ENCODE results near the gene LRRC74A.
"Not testable (repeated sequence)": the region's sequence is repeated elsewhere in the genome, so short reads cannot be mapped to it uniquely, and the experiment has no call there.

Gene LRRC74A

DNA sequence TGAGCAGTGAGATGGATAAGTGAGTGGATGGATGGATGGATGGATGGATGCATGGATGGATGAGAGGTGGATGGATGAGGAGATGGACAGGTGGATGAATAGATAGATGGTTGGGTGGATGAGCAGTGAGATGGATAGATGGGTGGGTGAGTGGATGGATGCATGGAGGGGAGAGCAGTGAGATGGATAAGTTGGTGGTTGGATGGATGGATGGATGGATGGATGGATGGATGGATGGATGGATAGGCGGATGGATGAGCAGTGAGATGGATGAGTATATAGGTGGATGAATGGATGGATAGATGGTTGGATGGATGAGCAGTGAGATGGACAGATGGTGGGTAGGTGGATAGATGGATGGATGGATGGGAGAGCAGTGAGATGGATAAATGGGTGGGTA is 30.6 kb downstream of the LRRC74A start:
- DNase-seq: no peak

GRCh38 chr14:76861574-76862255 is 35.5 kb downstream of the LRRC74A start:
- no peak for DNase-seq

- no peak for DNase-seq
Observed at GRCh38 chr14:76862546-76863282, 36.5 kb downstream of the LRRC74A start.

DNA sequence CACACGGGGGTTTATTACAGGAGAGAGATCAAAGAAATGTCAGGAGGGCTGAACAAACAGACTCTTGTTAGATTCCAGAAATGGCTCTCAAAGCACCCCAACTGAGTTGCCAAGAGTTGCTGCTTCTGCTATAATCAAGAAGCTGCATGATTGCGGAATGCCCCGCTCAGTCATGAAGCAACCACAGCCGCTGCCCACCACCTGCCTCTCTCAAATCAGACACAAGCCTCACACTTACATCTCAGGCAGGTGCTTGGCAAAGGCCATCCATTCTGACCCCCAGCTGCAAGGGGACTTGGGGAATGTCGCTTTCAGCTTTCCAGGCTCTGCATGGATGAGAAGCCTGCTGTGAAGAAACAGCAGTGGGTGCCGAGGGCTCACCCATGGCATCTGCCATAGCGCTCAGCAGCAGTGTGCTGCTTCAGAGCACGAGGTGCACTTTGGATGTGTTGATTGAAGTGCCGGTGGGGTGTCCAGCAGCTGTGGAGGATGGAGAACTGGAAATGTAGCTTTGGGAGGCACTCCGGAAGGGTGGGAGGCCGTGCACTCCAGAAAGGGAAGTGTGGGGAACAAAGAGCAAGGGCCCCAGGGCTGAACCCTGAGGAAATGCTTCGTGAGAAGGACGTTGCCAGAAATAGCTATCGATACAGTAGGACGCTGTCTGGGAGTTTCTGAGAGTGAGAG is 37.7 kb downstream of the LRRC74A start:
- DNase-seq: no peak

- no peak for DNase-seq
Observed at GRCh38 chr14:76866456-76866855, 40.2 kb downstream of the LRRC74A start.

DNA sequence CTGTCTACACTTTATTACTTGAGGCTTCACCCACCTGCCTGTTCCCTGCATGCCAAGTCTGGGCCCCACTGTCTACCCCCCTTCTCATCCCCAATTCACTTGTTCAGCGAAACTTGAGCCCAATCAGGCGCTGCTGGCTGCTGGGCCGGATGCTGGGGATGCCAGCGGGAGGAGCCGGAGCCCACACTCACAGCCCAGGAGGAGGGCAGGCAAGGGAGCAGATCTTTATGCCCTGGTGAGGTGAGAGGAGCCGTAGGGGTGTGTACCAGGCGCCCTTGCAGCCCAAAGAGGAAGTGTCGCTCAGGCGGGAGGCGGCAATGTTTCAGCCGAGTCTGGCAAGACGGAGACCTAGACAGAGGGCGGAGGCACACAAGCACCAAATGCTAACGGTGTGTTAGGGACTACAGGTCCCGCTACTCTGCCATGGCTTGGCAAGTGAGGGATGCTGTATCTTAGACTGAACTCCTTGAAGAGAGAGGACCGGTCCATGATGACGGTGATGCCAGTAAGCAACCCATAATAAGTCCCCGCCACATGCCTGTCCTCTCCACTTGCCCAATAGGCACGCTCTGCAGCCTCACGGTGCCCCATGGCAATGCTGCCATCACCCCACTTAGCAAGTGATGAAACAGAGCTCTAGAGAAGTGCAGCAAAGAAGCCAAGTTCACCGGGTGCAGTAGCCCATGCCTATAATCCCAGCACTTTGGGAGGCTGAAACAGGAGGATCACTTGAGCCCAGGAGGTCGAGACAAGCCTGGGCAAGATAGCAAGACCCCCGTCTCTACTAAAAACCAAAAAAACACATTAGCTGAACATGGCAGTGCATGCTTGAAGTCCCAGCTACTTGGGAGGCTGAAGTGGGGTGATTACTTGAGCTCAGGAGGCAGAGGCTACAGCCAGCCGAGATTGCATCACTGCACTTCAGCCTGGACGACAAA is 41.6 kb downstream of the LRRC74A start:
- no peak for DNase-seq

GRCh38 chr14:76868454-76869170 is 42.4 kb downstream of the LRRC74A start:
- DNase-seq: no peak

DNA sequence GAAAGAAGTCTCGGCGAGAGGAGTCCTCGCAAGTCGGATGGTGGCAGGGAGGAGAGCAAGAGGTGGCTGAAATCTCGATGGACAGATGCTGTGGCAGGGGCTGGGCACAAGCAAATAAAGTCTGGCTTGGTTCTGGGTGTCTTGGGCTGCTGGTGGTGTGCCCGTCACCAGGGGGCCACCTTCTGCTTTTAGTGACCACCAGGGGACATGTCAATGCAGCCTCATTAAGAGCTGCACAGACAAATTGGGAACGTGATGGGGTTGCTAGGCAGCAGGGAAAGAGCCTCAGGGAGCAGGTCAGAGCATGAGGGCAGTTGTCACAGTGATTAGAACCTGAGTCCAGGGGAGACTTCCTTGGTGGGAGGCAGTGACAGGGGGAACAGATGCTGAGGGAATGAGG is 44.0 kb downstream of the LRRC74A start:
- DNase-seq: no peak

GRCh38 chr14:76872796-76873432 is 46.7 kb downstream of the LRRC74A start:
- DNase-seq: peak; percentile 43

GRCh38 chr14:76874734-76875133 is 48.5 kb downstream of the LRRC74A start:
- DNase-seq: no peak

DNA sequence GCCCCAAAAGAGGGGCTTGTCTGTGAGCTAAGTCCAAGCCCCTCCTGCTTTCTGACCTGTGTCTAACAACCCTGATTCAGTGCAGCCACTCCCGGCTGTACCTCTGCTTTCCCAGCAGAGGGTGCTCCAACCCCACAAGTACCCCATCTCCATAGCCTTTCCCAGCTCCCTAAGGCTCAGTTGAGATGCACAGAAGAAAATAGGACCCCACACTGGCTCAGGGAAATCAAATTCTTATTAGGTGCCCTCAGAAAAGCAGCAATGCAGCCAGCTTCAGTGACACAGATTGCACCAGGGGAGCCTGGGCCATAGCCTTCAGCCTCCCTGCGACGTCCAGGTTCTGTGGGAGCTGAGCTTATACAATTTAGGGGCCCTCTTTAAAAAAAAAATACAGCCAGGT is 49.9 kb downstream of the LRRC74A start:
- DNase-seq: peak; percentile 49

DNA sequence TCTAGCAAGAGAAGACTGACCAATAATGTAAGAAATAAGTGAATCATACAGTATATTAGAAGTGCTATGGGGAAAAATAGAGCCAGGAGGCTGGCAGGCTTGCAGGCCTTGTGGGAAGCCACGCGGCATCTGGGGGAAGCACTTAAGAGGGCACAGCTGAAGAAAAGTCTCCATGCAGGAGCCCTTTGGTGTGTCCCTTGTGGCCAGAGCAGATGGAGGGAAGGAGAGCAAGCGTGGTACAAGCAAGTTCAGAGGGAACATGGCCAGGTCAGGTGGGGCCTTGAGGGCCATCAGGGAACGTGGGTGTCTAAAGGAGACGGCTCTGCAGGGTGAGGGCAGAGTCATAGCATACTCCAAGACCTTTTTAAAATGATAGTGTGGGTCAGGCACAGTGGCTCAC is 51.7 kb downstream of the LRRC74A start:
- DNase-seq: no peak

GRCh38 chr14:76880449-76880848 is 54.2 kb downstream of the LRRC74A start:
- DNase-seq: no peak

DNA sequence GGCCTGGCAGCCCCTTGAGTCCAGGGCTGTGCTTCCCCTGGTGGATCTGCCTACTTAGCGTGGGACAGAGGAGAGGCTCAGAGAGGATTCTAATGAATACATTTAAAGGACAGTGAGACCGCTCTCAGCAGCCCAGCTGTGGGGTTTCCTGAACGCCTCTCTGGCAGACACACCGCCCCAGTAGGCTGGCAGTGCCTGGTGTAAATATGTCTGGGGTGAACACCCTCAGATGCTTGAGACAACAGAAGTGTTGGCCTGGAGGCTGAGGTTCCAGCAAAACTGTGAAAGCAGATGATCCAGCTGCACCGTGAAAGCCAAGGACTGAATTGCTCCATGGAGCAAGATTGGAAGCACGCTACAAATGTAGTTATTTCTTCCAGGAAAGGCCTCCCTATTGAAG is 55.1 kb downstream of the LRRC74A start:
- no peak for DNase-seq

DNA sequence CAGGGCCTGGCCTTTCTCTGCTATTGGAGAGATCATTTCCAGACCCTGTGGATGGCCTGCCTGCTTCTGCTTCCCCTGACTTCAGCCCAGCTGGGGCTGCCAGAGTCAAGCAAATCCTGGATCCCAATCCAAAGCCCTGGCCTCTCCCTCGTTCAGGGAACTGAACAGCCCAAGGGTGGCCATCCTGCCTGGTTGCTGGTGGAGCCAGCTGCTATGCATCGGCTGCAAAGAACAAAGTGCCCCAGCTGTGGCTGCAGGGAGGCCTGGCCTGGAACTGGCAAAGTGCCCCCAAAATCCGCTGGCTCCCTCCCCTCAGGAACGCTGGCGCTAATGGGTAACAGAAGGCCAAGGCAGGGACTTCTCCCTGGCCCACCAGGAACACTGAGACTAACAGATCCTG is 56.4 kb downstream of the LRRC74A start:
- no peak for DNase-seq

DNA sequence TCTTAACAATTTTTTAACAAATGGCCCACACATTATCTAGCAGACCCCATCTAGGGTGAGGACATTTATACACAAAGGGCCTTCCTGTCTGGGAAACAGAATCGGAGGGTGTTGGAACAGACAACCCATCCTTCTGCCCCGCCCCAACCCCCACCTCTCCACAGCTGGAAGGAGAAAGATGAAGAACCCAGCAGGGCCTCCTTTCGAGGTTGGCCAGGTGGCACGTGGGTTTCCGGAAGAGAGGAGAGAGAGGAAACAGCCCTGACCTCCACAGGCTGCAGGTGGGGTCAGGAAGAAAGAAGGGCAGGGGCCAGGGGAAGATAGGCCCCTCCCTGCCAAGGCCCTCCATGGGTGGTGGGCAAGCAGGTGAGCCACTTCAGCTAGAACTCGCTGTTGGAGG is 57.2 kb downstream of the LRRC74A start:
- DNase-seq: no peak

- no peak for DNase-seq
Observed at GRCh38 chr14:76884394-76884793, 58.2 kb downstream of the LRRC74A start.

DNA sequence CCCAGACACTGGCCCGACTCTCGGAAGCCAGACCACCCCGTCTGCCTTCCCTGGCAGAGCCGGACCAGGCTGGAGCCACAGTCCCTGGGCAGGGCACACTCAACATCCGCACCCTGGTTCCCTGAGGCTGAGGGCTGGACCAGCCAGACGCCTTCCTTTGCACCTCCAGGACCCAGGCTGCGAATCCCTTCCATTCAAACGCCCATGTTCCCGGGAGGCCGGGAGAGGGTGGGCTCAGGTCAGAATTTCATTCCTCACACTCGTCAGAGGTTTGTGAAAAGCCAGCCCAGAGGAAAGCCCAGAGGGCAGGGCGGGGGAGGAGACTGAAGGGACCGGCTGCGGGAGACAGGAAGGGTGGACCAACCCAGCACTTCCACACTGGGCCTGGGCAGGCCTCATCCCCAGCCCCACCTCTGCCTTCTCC is 58.7 kb downstream of the LRRC74A start:
- DNase-seq: no peak

DNA sequence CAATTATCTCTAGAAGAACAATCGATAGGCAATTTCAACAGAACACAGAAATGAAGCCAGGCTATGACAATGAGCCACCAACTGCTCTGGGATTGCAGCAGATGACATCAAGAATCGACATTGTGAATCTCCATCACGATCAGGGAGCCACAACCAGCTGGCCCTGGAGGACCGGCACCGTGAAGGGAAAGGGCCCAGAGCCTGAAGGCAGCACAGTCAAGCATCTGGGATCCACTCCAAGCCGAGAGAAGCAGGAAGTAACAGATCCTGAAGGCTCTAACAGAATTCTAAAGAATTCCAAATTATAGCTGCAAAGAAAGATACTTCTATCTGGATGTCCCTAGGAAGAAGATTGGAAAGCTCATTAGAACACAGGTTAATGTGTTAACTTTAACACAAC is 61.0 kb downstream of the LRRC74A start:
- DNase-seq: no peak

DNA sequence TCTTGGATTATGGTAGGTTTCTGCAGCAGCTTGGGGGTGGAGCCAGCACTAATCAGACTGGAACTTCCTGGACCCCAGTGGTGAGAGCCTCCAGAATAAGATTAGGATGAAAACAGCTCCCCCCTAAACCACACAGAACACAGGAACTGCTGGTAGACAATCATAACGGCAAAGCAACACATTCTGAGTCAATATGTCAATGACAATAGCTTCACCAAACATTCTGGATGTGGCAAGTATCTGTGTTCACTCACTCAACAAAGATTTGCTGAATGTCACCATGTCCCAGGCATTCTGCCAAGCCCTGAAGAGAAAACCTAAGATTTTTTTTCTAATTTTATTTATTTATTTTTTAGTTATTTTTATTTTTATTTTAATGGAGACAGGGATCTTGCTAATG is 65.2 kb downstream of the LRRC74A start:
- DNase-seq: no peak

GRCh38 chr14:76894308-76894707 is 68.1 kb downstream of the LRRC74A start:
- DNase-seq: no peak

- DNase-seq: not testable (repeated sequence)
Observed at GRCh38 chr14:76898006-76898405, 71.8 kb downstream of the LRRC74A start.
